HCEC 1CT (cell line): Measurements from ENCODE around the gene CDK18.
A peak's percentile ranks its signal among the peaks of the same experiment; 100 is the strongest.

ENCODE experiments used
- DNase-seq: peaks from one replicate; pipeline ENCODE4 v3.0.0-alpha.2; 2017

Gene CDK18

GRCh38 chr1:205542367-205542766, 37.9 kb downstream of the CDK18 start:
- DNase-seq = no peak

- DNase-seq = peak; percentile 54
These were observed 39.2 kb downstream of the CDK18 start for GRCh38 chr1:205543351-205544301.

- no peak for DNase-seq
These were observed 40.8 kb downstream of the CDK18 start for GRCh38 chr1:205545001-205545919.

GRCh38 chr1:205545991-205546390, 41.5 kb downstream of the CDK18 start:
- no peak for DNase-seq

- DNase-seq = no peak
These were observed 42.1 kb downstream of the CDK18 start for GRCh38 chr1:205546541-205546940.

- DNase-seq = no peak
These were observed 43.7 kb downstream of the CDK18 start for GRCh38 chr1:205547936-205548827.

- DNase-seq = no peak
These were observed 49.8 kb downstream of the CDK18 start for GRCh38 chr1:205554026-205554811.

- no peak for DNase-seq
These were observed 57.2 kb downstream of the CDK18 start for GRCh38 chr1:205561501-205562203.

- no peak for DNase-seq
These were observed 59.5 kb downstream of the CDK18 start for GRCh38 chr1:205563927-205564441.

GRCh38 chr1:205565799-205566198, 61.3 kb downstream of the CDK18 start:
- no peak for DNase-seq

- no peak for DNase-seq
These were observed 63.2 kb downstream of the CDK18 start for GRCh38 chr1:205567716-205568115.

- DNase-seq = no peak
These were observed 63.6 kb downstream of the CDK18 start for GRCh38 chr1:205568135-205568468.

GRCh38 chr1:205568469-205569361, 64.2 kb downstream of the CDK18 start:
- no peak for DNase-seq

GRCh38 chr1:205569411-205570172, 65.1 kb downstream of the CDK18 start:
- no peak for DNase-seq

- DNase-seq = no peak
These were observed 65.7 kb downstream of the CDK18 start for GRCh38 chr1:205570173-205570501.

GRCh38 chr1:205570796-205571537, 66.5 kb downstream of the CDK18 start:
- DNase-seq = no peak

GRCh38 chr1:205571747-205572146, 67.3 kb downstream of the CDK18 start:
- no peak for DNase-seq

- no peak for DNase-seq
These were observed 68.0 kb downstream of the CDK18 start for GRCh38 chr1:205572421-205572820.
